Right lung (tissue), 5 donors: ENCODE results near the gene TMEM132D. TPM values are rescaled to one million over a fixed set of nuclear protein-coding genes. Genes with fewer than 3 reads are reported as not detected.
"Not testable (repeated sequence)": the region's sequence is repeated elsewhere in the genome, so short reads cannot be mapped to it uniquely, and the experiment has no call there.

ENCODE experiments used
- DNase-seq, 2 donors: peaks; one replicate each; pipeline ENCODE4 v3.0.0-alpha.2; 2013
- polyA plus RNA-seq, 5 donors: library from polyadenylated mRNA; unstranded; fragments of 120-200 nt; gene quantifications; one replicate each; pipeline versions ENCODE4 v1.2.1 to v1.2.3, GENCODE V29; 2013; ENCODE audit warnings: inconsistent platforms in 1 of 5, low replicate concordance in 1 of 5; ENCODE audit not compliant: insufficient read length in 5 of 5, insufficient read depth in 1 of 5

Gene TMEM132D
- polyA plus RNA-seq, 5 donors, result 0.28 to 2.1 (median 0.79) TPM

DNA sequence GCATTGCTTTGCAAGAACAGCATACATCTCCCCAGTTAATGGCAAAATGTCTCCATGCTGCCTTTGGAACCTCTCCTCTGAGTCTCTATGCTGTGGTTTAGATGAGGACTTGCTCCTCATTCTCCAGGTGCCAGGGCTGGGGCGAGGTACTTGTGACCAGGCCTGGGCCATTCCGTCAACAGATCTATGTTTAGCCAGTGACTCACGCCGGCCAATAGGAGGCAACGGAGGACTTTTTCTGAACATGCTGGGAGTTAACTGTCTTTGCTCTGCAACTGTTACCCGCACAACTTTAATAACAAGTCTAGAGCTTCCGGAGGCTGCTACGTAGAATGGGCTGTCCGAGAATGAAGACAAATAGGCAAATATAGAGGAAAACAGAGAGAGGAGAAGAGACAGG lies 836.3 kb downstream of the TMEM132D start:
- no peak for DNase-seq

DNA sequence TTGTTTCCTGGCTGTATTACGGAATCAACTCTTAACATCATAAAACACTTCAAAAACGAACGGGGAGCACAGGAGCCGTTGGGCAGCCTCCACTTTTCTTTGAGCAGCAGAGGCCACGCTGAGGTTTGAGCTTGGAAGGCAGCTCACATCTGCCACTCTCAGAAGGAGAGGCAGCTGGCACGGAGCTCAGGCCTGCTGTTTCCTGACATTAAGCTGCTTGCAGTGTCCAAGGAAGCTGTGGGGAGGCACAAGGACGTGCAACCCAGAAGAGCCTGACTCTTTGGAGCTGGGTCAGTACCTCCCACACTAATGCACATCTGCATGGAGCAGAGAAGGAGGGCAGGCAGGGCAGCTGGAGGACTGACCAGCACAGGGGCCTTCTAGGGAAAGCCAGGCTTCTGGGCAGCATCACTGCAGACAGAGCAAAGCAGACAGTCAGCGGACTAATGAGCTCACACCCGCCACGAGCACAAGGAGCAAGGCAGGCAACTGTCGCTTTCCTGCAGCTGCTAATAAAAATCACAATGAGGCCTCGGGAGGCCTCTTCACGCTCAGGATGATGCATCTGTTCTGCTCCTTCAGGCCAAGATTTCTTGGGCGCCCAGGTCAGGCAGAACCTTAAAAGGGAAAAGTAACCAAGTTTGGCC lies 839.5 kb downstream of the TMEM132D start:
- DNase-seq, result no peak

DNA sequence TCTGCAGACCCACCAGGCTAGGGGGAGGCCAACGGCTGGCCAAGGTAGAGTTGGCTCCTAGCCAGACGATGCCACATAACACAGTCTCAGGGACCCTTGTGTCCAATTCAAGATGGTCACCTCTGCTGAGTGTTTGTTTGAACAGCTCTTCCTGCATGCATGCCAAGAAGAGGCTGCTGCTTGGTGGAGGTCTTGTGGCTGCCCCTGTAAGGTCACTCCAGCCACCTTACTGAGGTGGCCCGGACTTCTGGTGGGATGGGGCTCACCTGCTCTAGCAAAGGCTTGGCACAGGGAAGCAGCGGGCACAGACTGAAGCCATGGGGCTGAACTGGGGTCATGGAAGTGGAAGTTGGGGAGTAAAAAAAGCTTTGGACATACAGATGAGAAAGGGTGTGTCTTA lies 840.2 kb downstream of the TMEM132D start:
- DNase-seq, result no peak

DNA sequence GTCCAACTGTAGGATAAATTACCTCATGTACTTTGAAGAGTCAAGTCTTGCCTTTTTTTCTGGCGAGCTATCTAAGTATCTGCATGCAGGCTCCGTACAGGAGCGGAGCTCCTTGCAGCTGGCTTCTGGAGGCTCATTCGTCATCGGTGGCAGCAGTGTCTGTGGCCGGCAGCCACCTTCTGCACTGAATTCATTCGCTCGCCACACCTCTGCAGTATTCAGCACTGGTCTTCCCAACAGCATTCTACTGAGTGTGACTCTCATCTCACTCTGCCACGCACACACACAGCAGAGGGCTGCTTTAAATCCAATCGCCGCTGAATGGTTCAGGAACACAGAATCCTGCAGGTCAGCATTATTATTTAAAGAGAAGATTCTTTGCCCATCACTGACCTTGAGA lies 850.6 kb downstream of the TMEM132D start:
- no peak for DNase-seq

DNA sequence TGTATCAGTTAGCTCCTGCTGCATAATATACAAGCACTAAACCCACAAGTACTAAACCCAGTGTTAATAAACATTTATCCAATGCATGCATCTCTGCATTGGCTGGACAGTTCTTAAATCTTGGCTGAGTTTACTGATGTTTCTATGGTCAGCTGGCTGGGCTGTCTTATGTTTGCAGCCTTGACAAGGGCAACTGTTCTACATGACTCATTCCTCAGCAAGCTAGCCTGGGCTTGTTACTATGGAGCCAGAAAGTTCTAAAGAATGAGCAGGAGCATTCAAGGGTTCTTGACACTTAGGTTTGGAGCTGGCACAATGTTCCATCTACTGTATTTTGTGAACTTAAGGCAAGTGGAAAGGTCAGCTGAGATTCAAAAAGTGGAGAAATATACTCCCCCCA lies 851.5 kb downstream of the TMEM132D start:
- no peak for DNase-seq

DNA sequence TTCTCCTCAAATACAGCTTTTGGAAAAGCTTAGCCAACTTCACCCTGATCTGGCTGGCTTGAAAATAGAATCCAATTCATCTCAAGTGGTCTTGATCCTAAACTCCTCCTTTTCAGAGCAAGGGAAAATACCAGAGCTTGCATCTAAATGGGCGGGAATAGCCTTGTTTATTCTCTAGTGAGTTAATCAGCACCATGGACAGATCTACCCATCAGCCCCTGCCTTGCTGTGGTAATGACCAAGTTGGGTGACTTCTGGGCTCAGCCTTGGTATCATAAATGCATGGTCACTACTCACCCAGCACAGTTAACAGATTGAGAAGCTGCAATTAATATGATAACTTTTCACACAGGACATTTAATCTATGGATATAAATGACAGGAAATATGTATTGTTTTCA lies 853.9 kb downstream of the TMEM132D start:
- peak in 1 of 2 donors; percentile 21 for DNase-seq

DNA sequence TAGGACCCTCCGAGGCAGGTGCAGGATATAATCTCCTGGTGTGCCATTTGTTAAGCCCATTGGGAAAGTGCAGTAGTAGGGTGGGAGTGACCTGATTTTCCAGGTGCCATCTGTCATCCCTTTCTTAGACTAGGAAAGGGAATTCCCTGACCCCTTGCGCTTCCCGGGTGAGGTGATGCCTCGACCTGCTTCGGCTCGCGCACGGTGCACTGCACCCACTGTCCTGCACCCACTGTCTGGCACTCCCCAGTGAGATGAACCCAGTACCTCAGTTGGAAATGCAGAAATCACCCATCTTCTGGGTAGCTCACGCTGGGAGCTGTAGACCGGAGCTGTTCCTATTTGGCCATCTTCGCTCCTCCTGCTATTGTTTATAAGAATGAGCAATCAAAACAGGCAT lies 860.5 kb downstream of the TMEM132D start:
- DNase-seq, result not testable (repeated sequence)

DNA sequence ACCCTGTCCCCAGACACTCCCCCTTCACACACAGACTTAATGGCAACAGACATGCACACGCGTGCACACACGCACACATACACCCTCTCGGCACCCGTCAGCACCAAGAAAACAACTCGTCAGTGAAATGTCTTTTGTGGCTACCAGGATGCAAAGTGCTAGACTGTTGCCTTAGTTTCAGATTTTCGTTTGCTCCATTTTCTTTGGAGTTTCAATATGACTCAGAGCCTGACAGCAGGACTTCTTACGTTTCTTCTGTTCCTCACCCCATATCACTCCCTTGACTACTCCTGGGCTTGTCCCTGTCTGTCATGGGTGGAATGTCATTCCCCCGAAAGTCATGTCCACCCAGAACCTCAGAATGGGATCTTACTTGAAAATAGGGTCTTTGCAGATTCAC lies 867.7 kb downstream of the TMEM132D start:
- DNase-seq, result no peak

DNA sequence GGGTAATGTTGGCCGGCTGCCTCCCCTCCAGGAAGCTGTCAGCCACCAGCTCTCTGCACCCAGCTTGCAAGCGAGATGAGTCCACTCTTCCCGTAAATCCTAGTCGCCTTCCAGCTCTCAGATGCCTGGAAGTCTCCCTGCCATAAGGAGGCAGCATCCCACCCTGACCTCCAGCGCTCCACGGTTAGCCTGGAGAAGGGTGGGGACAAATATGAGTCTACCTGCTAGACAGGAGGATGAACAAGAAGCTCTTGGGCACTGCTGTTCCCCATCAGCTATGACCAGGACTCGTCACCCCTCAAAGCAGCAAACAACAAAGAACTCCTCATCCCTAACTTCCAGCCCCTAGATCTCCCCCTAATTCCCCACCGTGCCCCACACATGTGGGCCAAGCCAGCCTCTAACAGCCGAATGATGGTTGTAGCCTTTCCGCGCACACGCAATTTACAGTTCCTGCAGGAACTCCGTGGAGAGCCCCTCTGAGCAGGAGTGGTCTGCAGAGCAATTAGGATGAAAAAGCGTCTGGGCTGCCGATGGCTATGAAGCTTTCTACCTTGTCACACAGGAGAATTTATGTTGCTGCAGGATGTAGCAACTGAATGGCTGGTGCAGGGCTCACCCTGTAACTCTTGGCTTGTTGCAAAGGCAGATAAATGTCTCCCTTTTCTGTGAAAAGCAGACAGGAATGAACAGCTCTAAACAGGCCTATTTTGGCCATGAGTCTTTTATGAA lies 869.1 kb downstream of the TMEM132D start:
- DNase-seq, result no peak

DNA sequence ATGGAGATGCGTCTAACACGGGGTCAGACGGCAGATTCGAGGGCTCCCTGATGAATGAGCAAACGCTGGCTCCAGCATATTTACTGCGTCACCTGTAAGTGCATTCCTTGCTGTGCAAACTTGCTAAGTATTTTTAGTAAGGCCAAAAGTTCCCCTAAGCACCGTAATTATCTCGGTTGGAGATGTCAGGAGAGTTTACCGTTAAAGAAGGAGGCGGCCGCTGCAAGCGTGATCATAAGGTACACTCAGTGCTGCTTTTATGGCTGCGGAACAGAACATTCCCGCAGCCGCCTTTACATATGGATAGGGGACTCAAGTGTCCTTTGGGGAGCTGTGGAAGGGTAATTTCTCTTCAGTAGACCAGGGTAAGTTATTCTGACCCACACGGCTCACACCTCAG lies 875.0 kb downstream of the TMEM132D start:
- DNase-seq, result no peak

DNA sequence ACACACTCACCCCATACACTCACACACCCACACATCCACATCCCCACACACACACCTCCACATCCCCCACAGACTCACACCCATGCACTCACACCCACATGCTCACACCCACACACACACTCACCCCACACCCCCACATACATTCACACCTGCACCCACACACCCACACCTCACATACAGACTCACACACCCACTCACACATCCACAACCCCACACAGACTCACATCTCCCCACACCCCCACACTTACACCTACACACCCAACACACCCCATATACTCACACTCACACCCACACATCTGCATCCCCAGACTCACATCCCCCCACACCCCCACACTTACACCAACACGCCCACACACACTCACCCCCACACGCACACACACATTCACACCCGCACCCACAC lies 878.8 kb downstream of the TMEM132D start:
- no peak for DNase-seq
